Stimulated activated CD8-positive, alpha-beta memory T cell treated with anti-CD3 and anti-CD28 coated beads, Interleukin-15, amount 100 ng/mL, for 48 hours (primary cell): ENCODE measurements around the gene RGR.
A peak's percentile ranks its signal among the peaks of the same experiment; 100 is the strongest.

ENCODE experiments used
- DNase-seq, 2 donors: peaks; one replicate each; pipeline ENCODE4 v3.0.0-alpha.2; 2020; ENCODE audit warnings: low read depth in 2 of 2

The RGR gene

GRCh38 chr10:84294766-84295447, 50.1 kb downstream of the RGR start:
- DNase-seq = no peak

GRCh38 chr10:84296091-84296981, 51.5 kb downstream of the RGR start:
- DNase-seq = no peak

- DNase-seq = no peak
These were observed 53.2 kb downstream of the RGR start for GRCh38 chr10:84298057-84298456.

- no peak for DNase-seq
These were observed 57.4 kb downstream of the RGR start for GRCh38 chr10:84302223-84302622.

- DNase-seq = no peak
These were observed 62.0 kb downstream of the RGR start for GRCh38 chr10:84306751-84307384.

- no peak for DNase-seq
These were observed 63.2 kb downstream of the RGR start for GRCh38 chr10:84308021-84308420.

- peak; percentile 30 to 33 for DNase-seq
These were observed 63.8 kb downstream of the RGR start for GRCh38 chr10:84308481-84309304.
